Fibroblast of lung (primary cell): Measurements from ENCODE around the gene AGBL4. TPM values are rescaled to one million over a fixed set of nuclear protein-coding genes. Genes with fewer than 3 reads are reported as not detected.

Source experiments
- DNase-seq, 2 donors: peaks; one replicate each; pipeline versions ENCODE4 v3.0.0 to v3.0.0-alpha.2; 2010; ENCODE audit warnings: low read depth in 2 of 2
- H2AFZ ChIP-seq: 2 replicates; pipeline ENCODE4 v1.5.1; 2012; ENCODE audit warnings: low read length, control low read depth, inconsistent platforms
- H3K27ac ChIP-seq: 2 replicates; pipeline ENCODE4 v1.5.1; 2011; ENCODE audit warnings: low read length, control low read depth; ENCODE audit not compliant: insufficient read depth
- H3K27me3 ChIP-seq: 2 replicates; pipeline ENCODE4 v1.5.1; 2011; ENCODE audit warnings: mild to moderate bottlenecking, low read length; ENCODE audit not compliant: control insufficient read depth, insufficient read depth
- H3K36me3 ChIP-seq: 2 replicates; pipeline ENCODE4 v1.5.1; 2011; ENCODE audit warnings: low read length; ENCODE audit not compliant: control insufficient read depth, insufficient read depth
- H3K4me1 ChIP-seq: 2 replicates; pipeline ENCODE4 v1.5.1; 2011; ENCODE audit warnings: low read length; ENCODE audit not compliant: control insufficient read depth, insufficient read depth; ENCODE audit errors: extremely low read depth
- H3K4me2 ChIP-seq: 2 replicates; pipeline ENCODE4 v1.5.1; 2011; ENCODE audit warnings: low read length, control low read depth; ENCODE audit not compliant: insufficient read depth; ENCODE audit errors: extremely low read depth
- H3K4me3 ChIP-seq, 4 experiments: fragments of 200-600 bp in 1 of 4; sonication (generic) in 1 of 4; replicated peaks in 1 of 4; 2 replicates each; pipeline ENCODE4 v1.5.1; 2011 to 2016; ENCODE audit warnings: low read length in 4 of 4, low read depth in 3 of 4, mild to moderate bottlenecking in 3 of 4, control low read depth in 2 of 4, inconsistent platforms in 1 of 4, mixed read lengths in 1 of 4; ENCODE audit not compliant: insufficient read depth in 1 of 4; ENCODE audit errors: control extremely low read depth in 1 of 4
- H3K79me2 ChIP-seq: 2 replicates; pipeline ENCODE4 v1.5.1; 2012; ENCODE audit warnings: mild to moderate bottlenecking, low read length, inconsistent platforms; ENCODE audit not compliant: control insufficient read depth, insufficient read depth
- H3K9ac ChIP-seq: 2 replicates; pipeline ENCODE4 v1.5.1; 2011; ENCODE audit warnings: mild to moderate bottlenecking, low read length, control low read depth; ENCODE audit not compliant: insufficient read depth
- H3K9me3 ChIP-seq: 2 replicates; pipeline ENCODE4 v1.5.1; 2012; ENCODE audit warnings: low read depth, low read length; ENCODE audit not compliant: control insufficient read depth, insufficient read depth
- H4K20me1 ChIP-seq: 2 replicates; pipeline ENCODE4 v1.5.1; 2011; ENCODE audit warnings: low read length; ENCODE audit not compliant: control insufficient read depth, insufficient read depth; ENCODE audit errors: extremely low read depth
- EZH2 ChIP-seq: IDR thresholded peaks from 2 replicates; pipeline ENCODE4 v1.5.1; 2012; ENCODE audit warnings: low read length, control low read depth, mild to moderate bottlenecking; ENCODE audit errors: missing control alignments
- polyA plus RNA-seq, 2 donors: library from polyadenylated mRNA; depleted of rRNA in 1 of 2; stranded (reverse) in 1 of 2; unstranded in 1 of 2; fragments of >200 nt; gene quantifications; 2 replicates each; pipeline ENCODE4 v1.2.1, GENCODE V29; 2011 to 2012; ENCODE audit warnings: missing spikeins in 1 of 2
- total RNA-seq: library from RNA; depleted of rRNA; stranded (reverse); fragments of >200 nt; gene quantifications from 2 replicates; pipeline ENCODE4 v1.2.1, GENCODE V29; 2014
- TF ChIP-seq, protein P1 (sequence below), 2 donors: IDR thresholded peaks in 1 of 2; conservative IDR thresholded peaks in 1 of 2; 1 replicate in 1 of 2; 2 replicates in 1 of 2; pipeline ENCODE4 v1.5.1; 2011 to 2012; ENCODE audit warnings: low read length in 2 of 2, control low read depth in 1 of 2, inconsistent platforms in 1 of 2, low read depth in 1 of 2, mild to moderate bottlenecking in 1 of 2

The AGBL4 gene
- total and polyA plus RNA-seq, 2 donors (not counting 1 experiment from before 2014, with no cell fraction given), result not detected

GRCh38 chr1:48540587-48540986 is 1483.2 kb downstream of the AGBL4 start:
- no peak overlapping the region for H3K27ac ChIP-seq
- H3K36me3 ChIP-seq, result no peaks in the 10 kb centered on the region
- TF ChIP-seq EZH2, result no peak
- TF ChIP-seq, protein P1, sequence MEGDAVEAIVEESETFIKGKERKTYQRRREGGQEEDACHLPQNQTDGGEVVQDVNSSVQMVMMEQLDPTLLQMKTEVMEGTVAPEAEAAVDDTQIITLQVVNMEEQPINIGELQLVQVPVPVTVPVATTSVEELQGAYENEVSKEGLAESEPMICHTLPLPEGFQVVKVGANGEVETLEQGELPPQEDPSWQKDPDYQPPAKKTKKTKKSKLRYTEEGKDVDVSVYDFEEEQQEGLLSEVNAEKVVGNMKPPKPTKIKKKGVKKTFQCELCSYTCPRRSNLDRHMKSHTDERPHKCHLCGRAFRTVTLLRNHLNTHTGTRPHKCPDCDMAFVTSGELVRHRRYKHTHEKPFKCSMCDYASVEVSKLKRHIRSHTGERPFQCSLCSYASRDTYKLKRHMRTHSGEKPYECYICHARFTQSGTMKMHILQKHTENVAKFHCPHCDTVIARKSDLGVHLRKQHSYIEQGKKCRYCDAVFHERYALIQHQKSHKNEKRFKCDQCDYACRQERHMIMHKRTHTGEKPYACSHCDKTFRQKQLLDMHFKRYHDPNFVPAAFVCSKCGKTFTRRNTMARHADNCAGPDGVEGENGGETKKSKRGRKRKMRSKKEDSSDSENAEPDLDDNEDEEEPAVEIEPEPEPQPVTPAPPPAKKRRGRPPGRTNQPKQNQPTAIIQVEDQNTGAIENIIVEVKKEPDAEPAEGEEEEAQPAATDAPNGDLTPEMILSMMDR (conservative IDR thresholded peaks at IDR 0.05 in 1 of 2, IDR thresholded peaks at IDR 0.05 in 1 of 2; ENCODE audit: low read depth in 1 of 2, low read length in 2 of 2), result no peak
- H3K9me3 ChIP-seq, result no peaks in the 10 kb centered on the region
- H3K9ac ChIP-seq, result no peak overlapping the region
- H3K4me1 ChIP-seq, result no peaks in the 10 kb centered on the region
- no peak overlapping the region for H2AFZ ChIP-seq
- H3K4me3 ChIP-seq, result no peak overlapping the region
- H3K79me2 ChIP-seq, result no peaks in the 10 kb centered on the region
- H3K27me3 ChIP-seq, result no peaks in the 10 kb centered on the region
- DNase-seq, result no peak
- H4K20me1 ChIP-seq, result no peaks in the 10 kb centered on the region
- no peak overlapping the region for H3K4me2 ChIP-seq

- Histone ChIP-seq H3K4me1 (no peaks in the 10 kb centered on the region), H4K20me1 (no peaks in the 10 kb centered on the region), H3K79me2 (no peaks in the 10 kb centered on the region), H3K27me3 (no peaks in the 10 kb centered on the region), H3K36me3 (no peaks in the 10 kb centered on the region), H3K4me2 (no peak overlapping the region), H2AFZ (no peak overlapping the region), H3K9me3 (no peaks in the 10 kb centered on the region), H3K4me3 (no peak overlapping the region), H3K9ac (no peak overlapping the region), H3K27ac (no peak overlapping the region)
- no peak for TF ChIP-seq EZH2
- TF ChIP-seq, protein P1 (conservative IDR thresholded peaks at IDR 0.05 in 1 of 2, IDR thresholded peaks at IDR 0.05 in 1 of 2; ENCODE audit: low read depth in 1 of 2, low read length in 2 of 2), result no peak
- no peak for DNase-seq
Observed at GRCh38 chr1:48536477-48536876, 1487.3 kb downstream of the AGBL4 start.

DNA sequence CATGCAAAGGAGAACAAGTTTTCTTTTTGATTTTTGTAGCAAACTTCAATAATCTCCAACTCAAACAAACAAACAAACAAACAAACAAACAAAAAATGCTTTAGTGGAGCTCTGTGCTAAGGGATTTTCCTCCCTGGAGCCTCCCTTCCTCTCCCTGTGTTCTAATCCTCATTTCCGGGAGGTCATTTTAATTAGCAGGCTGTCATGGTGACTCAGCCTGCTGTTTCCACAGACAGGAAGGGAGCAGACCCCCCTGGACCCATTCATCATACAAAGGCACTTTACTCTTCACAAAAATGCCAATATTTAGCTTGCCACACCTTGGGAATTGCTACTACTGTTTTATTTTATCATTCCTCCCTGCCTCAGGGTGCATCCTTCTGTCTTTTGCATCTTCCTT is 1490.8 kb downstream of the AGBL4 start:
- TF ChIP-seq EZH2, result no peak
- TF ChIP-seq, protein P1 (conservative IDR thresholded peaks at IDR 0.05 in 1 of 2, IDR thresholded peaks at IDR 0.05 in 1 of 2; ENCODE audit: low read depth in 1 of 2, low read length in 2 of 2), result no peak
- H3K9ac ChIP-seq, result no peak overlapping the region
- no peak overlapping the region for H3K27ac ChIP-seq
- H3K9me3 ChIP-seq, result no peaks in the 10 kb centered on the region
- H4K20me1 ChIP-seq, result no peaks in the 10 kb centered on the region
- H2AFZ ChIP-seq, result no peak overlapping the region
- no peak overlapping the region for H3K4me3 ChIP-seq
- no peak overlapping the region for H3K4me2 ChIP-seq
- no peaks in the 10 kb centered on the region for H3K27me3 ChIP-seq
- no peaks in the 10 kb centered on the region for H3K36me3 ChIP-seq
- H3K79me2 ChIP-seq, result no peaks in the 10 kb centered on the region
- no peaks in the 10 kb centered on the region for H3K4me1 ChIP-seq
- DNase-seq, result no peak
